Right ventricle myocardium inferior (tissue), 1 donor: ENCODE data around the gene FXYD3. TPM values are rescaled to one million over a fixed set of nuclear protein-coding genes. Genes with fewer than 3 reads are reported as not detected.

ENCODE experiments used
- ATAC-seq: fragments of 200-7000 bp; cut with Tn5 transposase; one replicate; pipeline ENCODE4 v1.9.1; 2020; ENCODE audit warnings: mild to moderate bottlenecking, moderate library complexity
- DNase-seq: peaks from one replicate; pipeline ENCODE4 v3.0.0; 2021; ENCODE audit errors: missing footprints
- intact Hi-C: fragments of 100-400 bp; cut with DNase I; formaldehyde crosslinking; loops from one replicate; pipeline ENCODE4 v1.11.0; 2022
- total RNA-seq: library from RNA; stranded (reverse); fragmentation: NEBNext Ultra II Directional; extraction: Animal tissue kit (Norgen Biotek cat#: 25700); gene quantifications from one replicate; pipeline ENCODE4 v1.2.1, GENCODE V29; 2021
- donor health status: DM: no; HTN: yes; CAD: no; lungs with severe emphysema.

The FXYD3 gene
- total RNA-seq, 1 donor from 2014 or later: 2.3 TPM

GRCh38 chr19:35133826-35134225 is 18.2 kb downstream of the FXYD3 start:
- no peak for ATAC-seq
- intact Hi-C loops: loop anchor here (2.0 kb wide), 1 partner anchor 67 kb away; no protein-coding TSS in a partner anchor
- no peak for DNase-seq

DNA sequence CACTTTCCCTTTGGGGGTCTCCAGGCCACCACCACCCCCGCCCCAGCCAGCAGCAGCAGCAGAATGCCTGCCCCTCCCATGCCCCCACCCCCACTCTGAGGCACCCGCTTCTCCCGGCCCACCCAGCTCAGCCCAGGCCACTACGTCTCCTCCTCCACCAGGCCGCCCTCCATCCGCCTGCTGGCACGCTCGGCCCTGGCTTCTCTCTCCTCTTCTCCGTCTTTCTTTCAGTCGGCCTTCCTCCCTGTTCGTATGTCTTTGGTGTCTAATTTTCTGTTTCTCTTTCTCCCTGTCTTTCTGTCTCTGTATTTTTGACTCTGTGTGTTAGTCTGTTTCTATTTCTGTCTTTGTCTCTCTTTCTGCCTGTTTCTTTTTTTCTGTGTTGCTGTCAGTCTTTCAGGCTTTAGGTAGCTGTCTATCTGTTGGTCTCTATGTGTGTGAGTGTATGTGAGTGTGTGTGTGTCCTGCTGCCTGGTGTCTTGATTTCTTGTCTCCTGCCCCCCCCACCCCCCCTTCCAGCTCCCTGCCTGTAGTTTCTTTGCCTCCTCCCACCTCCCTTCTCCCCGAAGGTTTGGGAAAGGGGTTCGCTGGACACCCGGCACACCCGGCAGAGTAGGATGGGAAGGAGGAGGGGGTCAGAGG is 19.1 kb downstream of the FXYD3 start, which contains the start of gene LGI4:
Gene LGI4, minus strand, starts transcription at position 459 of the 642 bp plus-strand sequence. Its CDS starts 379 bp downstream, at position 80.
- DNase-seq (peak; percentile 75), ATAC-seq (no peak)

DNA sequence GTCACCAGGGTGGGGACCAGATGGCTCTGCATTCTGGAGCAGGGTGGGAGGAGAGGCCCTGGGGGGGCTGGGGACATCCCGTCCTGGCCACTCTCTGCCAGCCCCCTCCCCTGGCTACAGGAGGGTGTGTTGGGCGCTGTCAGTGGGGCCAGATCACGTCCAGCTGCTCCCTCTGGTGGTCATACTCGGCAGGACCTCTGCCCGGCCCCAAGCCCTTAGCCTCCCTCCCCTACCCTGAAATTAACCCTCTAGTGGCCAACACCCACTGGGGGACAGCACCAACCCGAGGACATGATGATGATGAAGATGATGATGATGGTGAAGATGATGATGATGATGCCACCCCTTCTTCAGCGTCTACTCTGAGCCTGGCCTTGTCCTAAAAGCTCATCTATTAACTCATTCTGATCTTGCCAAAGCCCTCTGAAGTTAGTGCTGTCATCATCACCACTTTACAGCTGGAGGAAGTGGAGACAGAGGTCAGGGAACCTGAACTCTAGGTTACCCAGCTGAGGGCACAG is 19.8 kb downstream of the FXYD3 start:
- ATAC-seq (peak; percentile 52), DNase-seq (peak; percentile 84)
- intact Hi-C loops: loop anchor here (1.0 to 2.0 kb wide), 2 partner anchors 21 to 69 kb away; no protein-coding TSS in a partner anchor

More for the DNA sequence above, 19.1 kb downstream of the FXYD3 start, which contains the start of gene LGI4:
- intact Hi-C loops: loop anchor here (1.0 to 2.0 kb wide), 2 partner anchors 20 to 68 kb away; no protein-coding TSS in a partner anchor

DNA sequence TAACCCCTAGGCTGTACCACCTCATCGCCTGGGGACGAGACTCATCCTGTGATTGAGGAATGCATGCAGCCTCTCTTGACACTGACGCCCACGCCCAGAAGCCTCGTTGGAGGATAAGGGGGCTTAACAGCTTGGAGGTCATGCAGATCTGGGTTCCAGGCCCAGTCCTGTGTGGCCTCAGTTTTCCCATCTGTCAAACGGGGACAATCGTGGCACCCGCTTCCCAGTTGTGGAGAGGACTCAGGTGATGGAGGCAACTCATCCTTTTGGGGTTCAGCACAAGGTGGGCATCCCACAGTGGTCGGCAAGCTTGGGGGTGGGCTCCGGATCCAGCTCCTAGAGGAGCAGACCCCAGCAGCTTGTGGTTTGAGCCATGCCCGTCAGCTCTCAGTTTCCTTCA is 20.6 kb downstream of the FXYD3 start:
- DNase-seq (peak; percentile 50), ATAC-seq (no peak)
- intact Hi-C loops: no loop called here

- DNase-seq (no peak), ATAC-seq (no peak)
- intact Hi-C loops: no loop called here
Measured at GRCh38 chr19:35136977-35137702, 21.5 kb downstream of the FXYD3 start.

GRCh38 chr19:35138305-35138892 is 22.8 kb downstream of the FXYD3 start, which contains the start of gene FXYD1:
FXYD1 (plus strand) TSS chr19:35138824; CDS start chr19:35140080, 1,256 bp downstream.
- no peak for DNase-seq

DNA sequence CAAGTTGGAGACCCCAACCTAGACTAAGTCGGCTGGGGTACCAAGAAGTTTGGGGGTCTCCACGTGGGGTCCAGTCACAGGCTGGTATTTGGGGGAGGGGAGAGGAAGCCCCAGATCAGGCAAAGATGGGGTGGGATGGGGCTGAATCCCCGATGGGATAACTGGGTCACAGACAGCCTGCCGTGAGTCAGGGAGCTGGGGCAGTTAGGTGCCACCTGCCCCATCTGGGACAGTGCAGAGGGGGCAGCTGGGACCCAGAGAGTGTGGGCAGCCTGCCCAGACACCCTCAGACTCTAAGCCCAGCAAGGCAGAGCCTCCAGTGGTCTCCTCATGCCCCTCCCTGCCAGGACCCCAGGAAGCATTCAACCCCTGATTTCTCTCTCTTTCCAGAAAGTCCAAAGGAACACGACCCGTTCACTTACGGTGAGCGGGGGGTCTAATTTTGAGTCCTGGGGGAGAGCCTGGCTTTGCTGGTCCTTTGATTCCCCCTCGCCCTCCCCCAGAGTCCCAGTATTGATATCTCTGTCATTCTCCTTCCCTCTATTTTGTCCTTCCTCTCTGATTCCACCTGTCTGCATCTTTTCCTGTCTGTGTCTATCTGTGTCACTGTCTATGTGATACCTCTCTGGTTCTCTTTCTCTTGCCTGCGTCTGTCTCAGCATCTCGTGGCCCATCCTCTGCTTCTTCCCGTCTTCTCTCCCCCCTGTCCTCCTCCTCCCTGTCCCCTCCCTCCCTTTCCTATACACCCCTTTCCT is 24.8 kb downstream of the FXYD3 start:
- ATAC-seq (no peak), DNase-seq (peak; percentile 49)
- intact Hi-C loops: loop anchor here (5.0 kb wide), 2 partner anchors 98 to 127 kb away; partner anchors contain the start of genes HPN and USF2

More at GRCh38 chr19:35138305-35138892, 22.8 kb downstream of the FXYD3 start, which contains the start of gene FXYD1:
- ATAC-seq: peak; percentile 53
- intact Hi-C loops: no loop called here

DNA sequence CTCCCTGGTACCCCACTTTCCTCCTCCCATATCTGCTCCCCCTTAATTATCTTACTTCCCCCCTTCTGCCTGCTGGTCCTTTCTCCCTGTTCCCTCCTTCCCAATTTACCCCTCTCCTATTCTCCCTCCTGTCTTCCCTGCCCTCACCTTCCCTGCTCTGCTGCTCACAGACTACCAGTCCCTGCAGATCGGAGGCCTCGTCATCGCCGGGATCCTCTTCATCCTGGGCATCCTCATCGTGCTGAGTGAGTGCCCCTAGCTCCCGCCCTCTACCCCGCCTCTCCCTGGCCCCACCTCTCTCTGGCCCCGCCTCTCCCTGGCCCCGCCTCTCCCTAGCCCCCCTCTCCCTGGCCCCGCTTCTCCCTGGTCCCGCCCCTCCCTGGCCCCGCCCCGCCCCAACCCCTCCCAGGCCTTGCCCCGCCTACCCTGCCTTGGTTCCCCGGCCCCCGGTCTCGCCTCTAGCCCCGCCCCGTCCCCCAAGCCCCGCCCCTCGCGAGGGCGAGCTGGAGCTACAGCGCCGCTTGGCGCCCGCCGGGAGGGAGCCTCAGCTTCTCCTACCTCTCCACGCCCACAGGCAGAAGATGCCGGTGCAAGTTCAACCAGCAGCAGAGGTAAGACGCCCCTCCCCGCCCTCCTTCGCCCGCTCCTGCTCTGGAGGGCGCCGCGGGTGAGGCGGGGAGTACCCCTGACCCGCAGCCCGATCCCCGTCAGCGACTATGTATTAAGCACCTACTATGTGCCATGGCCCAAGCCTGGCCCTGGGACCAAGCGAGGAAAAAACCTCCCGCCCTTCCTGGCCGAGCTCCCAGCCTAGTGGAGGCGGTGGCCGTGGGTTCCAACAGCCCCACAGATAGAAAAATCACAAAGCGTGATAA is 25.6 kb downstream of the FXYD3 start:
- peak; percentile 71 for ATAC-seq
- intact Hi-C loops: loop anchor here (5.0 kb wide), 2 partner anchors 99 to 126 kb away; partner anchors contain the start of genes HPN and USF2

DNA sequence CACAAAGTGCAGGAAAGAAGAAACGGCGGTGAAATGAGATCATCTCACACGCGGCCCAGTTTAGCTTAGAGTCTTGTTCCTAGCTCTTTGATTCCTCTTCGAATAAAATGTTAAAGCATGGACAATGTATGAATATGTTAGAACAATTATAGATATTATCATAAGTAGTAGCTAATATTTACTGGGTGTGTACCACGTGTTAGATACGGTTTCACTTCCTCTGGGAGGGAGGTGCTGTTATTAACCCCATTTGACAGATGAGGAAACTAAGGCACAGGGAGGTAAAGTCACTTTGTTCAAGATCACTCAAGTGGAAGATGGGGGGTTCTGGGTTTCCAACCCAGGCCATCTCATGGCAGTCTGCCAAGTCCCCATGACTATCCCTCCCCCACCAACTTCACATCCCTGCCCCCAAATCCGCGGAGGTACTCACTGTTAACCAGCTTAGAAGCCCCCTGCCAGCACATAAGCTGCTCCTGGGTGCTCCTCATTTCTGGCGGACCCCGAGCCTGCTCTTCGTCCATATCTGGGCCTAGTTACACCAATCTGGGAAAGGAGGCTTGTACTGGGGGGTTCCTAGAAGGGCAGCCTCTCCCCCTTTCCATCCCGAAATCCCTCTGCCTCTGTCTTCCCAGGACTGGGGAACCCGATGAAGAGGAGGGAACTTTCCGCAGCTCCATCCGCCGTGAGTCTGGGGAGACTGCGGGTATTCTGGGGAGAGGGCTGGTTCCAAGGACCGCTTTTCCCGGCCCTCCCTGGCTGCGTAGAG is 26.4 kb downstream of the FXYD3 start:
- no peak for ATAC-seq
- DNase-seq: no peak
- intact Hi-C loops: loop anchor here (5.0 kb wide), 2 partner anchors 100 to 125 kb away; partner anchors contain the start of genes HPN and USF2

More for the DNA sequence above, 25.6 kb downstream of the FXYD3 start:
- peak; percentile 97 for DNase-seq

- no peak for ATAC-seq
- intact Hi-C loops: loop anchor here (5.0 kb wide), 2 partner anchors 100 to 125 kb away; partner anchors contain the start of genes HPN and USF2
- no peak for DNase-seq
Measured at GRCh38 chr19:35142606-35143230, 27.1 kb downstream of the FXYD3 start.

GRCh38 chr19:35143231-35143715 is 27.6 kb downstream of the FXYD3 start, which contains the start of gene FXYD7:
FXYD7 (plus strand) TSS chr19:35143255; CDS start chr19:35143334, 79 bp downstream.
- DNase-seq (no peak), ATAC-seq (no peak)
- intact Hi-C loops: loop anchor here (5.0 kb wide), 2 partner anchors 101 to 124 kb away; partner anchors contain the start of genes HPN and USF2

DNA sequence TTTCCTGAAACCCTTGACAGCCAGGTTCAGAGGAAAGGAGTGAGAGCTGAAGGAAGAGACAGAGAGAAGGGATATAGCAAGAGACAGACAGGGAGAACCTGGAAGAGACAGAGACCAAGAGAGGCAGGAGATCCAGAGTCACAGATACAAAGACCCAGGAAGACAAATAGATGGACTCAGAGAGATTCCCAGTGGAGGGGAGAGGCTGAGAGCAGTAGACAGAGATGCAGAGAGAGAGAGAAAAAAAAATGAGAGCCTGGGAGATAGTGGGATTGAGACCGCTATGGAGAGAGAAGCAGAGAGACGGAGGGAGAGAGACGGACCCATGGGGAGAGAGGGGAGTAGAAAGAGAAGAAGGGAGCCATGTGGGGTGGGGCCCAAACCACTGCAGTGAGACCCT is 28.2 kb downstream of the FXYD3 start:
- intact Hi-C loops: loop anchor here (5.0 kb wide), 2 partner anchors 102 to 123 kb away; partner anchors contain the start of genes HPN and USF2
- ATAC-seq (no peak), DNase-seq (no peak)

DNA sequence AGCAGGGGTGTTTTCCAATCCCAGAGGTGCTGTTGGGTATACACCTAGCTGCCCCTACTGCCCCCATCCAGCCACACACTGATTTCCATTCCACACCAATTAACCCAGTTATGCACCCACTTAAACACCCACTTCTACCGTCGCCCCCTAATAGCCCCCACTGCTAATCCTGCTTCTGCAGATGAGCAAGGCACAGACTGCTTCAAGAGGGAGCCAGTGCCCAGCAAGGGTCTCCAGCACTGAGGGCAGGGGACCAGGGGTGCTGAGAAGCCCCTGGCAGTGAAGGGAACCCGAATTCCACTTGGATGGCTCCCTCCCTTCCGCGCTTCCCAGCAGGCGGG is 28.6 kb downstream of the FXYD3 start:
- ATAC-seq (no peak), DNase-seq (no peak)
- intact Hi-C loops: loop anchor here (5.0 kb wide), 2 partner anchors 102 to 123 kb away; partner anchors contain the start of genes HPN and USF2

- no peak for DNase-seq
- no peak for ATAC-seq
- intact Hi-C loops: loop anchor here (5.0 kb wide), 2 partner anchors 103 to 122 kb away; partner anchors contain the start of genes HPN and USF2
Measured at GRCh38 chr19:35144600-35145436, 29.2 kb downstream of the FXYD3 start.
